Endothelial cell (in vitro differentiated cells): ENCODE data around the gene PTPN1. TPM values are rescaled to one million over a fixed set of nuclear protein-coding genes. Genes with fewer than 3 reads are reported as not detected.
"Not testable (repeated sequence)": the region's sequence is repeated elsewhere in the genome, so short reads cannot be mapped to it uniquely, and the experiment has no call there.

Source experiments
- DNase-seq: peaks from one replicate; pipeline ENCODE4 v3.0.0; 2021; ENCODE audit warnings: low spot score
- H3K27ac Mint-ChIP-seq: one replicate; pipeline ENCODE4 v1.8.0; 2021; ENCODE audit warnings: mixed read lengths, inconsistent platforms; ENCODE audit not compliant: unreplicated experiment
- H3K27me3 Mint-ChIP-seq: one replicate; pipeline ENCODE4 v1.8.0; 2021; ENCODE audit warnings: mild to moderate bottlenecking, moderate library complexity, mixed read lengths, inconsistent platforms; ENCODE audit not compliant: unreplicated experiment
- H3K36me3 Mint-ChIP-seq: one replicate; pipeline ENCODE4 v1.8.0; 2021; ENCODE audit warnings: mild to moderate bottlenecking, low read depth, mixed read lengths, inconsistent platforms; ENCODE audit not compliant: unreplicated experiment
- H3K4me1 Mint-ChIP-seq: one replicate; pipeline ENCODE4 v1.8.0; 2021; ENCODE audit warnings: mild to moderate bottlenecking, mixed read lengths, inconsistent platforms; ENCODE audit not compliant: unreplicated experiment
- H3K4me3 Mint-ChIP-seq: one replicate; pipeline ENCODE4 v1.8.0; 2021; ENCODE audit warnings: mild to moderate bottlenecking, mixed read lengths, inconsistent platforms; ENCODE audit not compliant: unreplicated experiment
- H3K9me3 Mint-ChIP-seq: one replicate; pipeline ENCODE4 v1.8.0; 2021; ENCODE audit warnings: mixed read lengths, inconsistent platforms; ENCODE audit not compliant: unreplicated experiment
- CTCF ChIP-seq: fragments of 200-600 bp; sonication (generic); IDR thresholded peaks from one replicate; pipeline ENCODE4 v1.5.0; 2021; ENCODE audit warnings: antibody characterized with exemption; ENCODE audit not compliant: unreplicated experiment
- total RNA-seq: library from RNA; stranded (reverse); fragmentation: NEBNext Ultra II Directional; extraction: Animal tissue kit (Norgen Biotek cat#: 25700); gene quantifications from one replicate; pipeline ENCODE4 v1.2.1, GENCODE V29; 2021; ENCODE audit not compliant: unreplicated experiment

Gene PTPN1
- total RNA-seq, 1 donor from 2014 or later, result 46.0 TPM

- peaks cover 2% of the 10 kb centered on the region for H3K4me1 Mint-ChIP-seq
- DNase-seq, result no peak
- H3K27me3 Mint-ChIP-seq, result peaks cover 2% of the 10 kb centered on the region
- no peak for TF ChIP-seq CTCF
- H3K27ac Mint-ChIP-seq, result no peak overlapping the region
- H3K9me3 Mint-ChIP-seq, result no peaks in the 10 kb centered on the region
- no peaks in the 10 kb centered on the region for H3K36me3 Mint-ChIP-seq
- no peak overlapping the region for H3K4me3 Mint-ChIP-seq
These were observed 40.4 kb upstream of the PTPN1 start for GRCh38 chr20:50469796-50470195.

GRCh38 chr20:50470264-50470858 is 39.8 kb upstream of the PTPN1 start:
- TF ChIP-seq CTCF, result no peak
- DNase-seq, result no peak
- Mint-ChIP-seq H3K9me3 (no peaks in the 10 kb centered on the region), H3K4me3 (no peak overlapping the region), H3K36me3 (no peaks in the 10 kb centered on the region), H3K27ac (no peak overlapping the region), H3K27me3 (peaks cover 2% of the 10 kb centered on the region), H3K4me1 (peaks cover 2% of the 10 kb centered on the region)

- Mint-ChIP-seq H3K4me1 (peaks cover 2% of the 10 kb centered on the region), H3K9me3 (no peaks in the 10 kb centered on the region), H3K27me3 (peaks cover 2% of the 10 kb centered on the region), H3K4me3 (no peak overlapping the region), H3K27ac (peak overlapping the region; percentile 30), H3K36me3 (no peaks in the 10 kb centered on the region)
- no peak for DNase-seq
- TF ChIP-seq CTCF, result no peak
These were observed 39.0 kb upstream of the PTPN1 start for GRCh38 chr20:50471231-50471630.

- Mint-ChIP-seq H3K27me3 (peaks cover 1% of the 10 kb centered on the region), H3K4me1 (peaks cover 2% of the 10 kb centered on the region), H3K4me3 (no peak overlapping the region), H3K9me3 (no peaks in the 10 kb centered on the region), H3K36me3 (no peaks in the 10 kb centered on the region), H3K27ac (no peak overlapping the region)
- no peak for TF ChIP-seq CTCF
- DNase-seq, result no peak
These were observed 37.2 kb upstream of the PTPN1 start for GRCh38 chr20:50472693-50473664.

GRCh38 chr20:50474356-50474755 is 35.8 kb upstream of the PTPN1 start:
- not testable (repeated sequence) for H3K36me3 Mint-ChIP-seq, H3K4me3 Mint-ChIP-seq, H3K27ac Mint-ChIP-seq, H3K9me3 Mint-ChIP-seq, DNase-seq, H3K27me3 Mint-ChIP-seq, H3K4me1 Mint-ChIP-seq
